HepG2 (cell line): ENCODE data around the gene EIF3A. TPM values are rescaled to one million over a fixed set of nuclear protein-coding genes. Genes with fewer than 3 reads are reported as not detected.
A peak's percentile ranks its signal among the peaks of the same experiment; 100 is the strongest.

Experiments
- BRF2 ChIP-seq: sonication (generic); formaldehyde crosslinking; IDR thresholded peaks from 2 replicates; pipeline ENCODE4 v1.8.1; 2022; ENCODE audit warnings: mild to moderate bottlenecking, missing genetic modification reagents
- GFI1 ChIP-seq: sonication (generic); formaldehyde crosslinking; IDR thresholded peaks from 2 replicates; pipeline ENCODE4 v1.5.0; 2020; ENCODE audit warnings: missing genetic modification reagents, mild to moderate bottlenecking, borderline replicate concordance
- HOXA7 ChIP-seq: sonication (generic); formaldehyde crosslinking; IDR thresholded peaks from 2 replicates; pipeline ENCODE4 v1.8.1; 2022; ENCODE audit warnings: mild to moderate bottlenecking, missing genetic modification reagents, moderate library complexity
- MTF2 ChIP-seq: sonication (generic); formaldehyde crosslinking; IDR thresholded peaks from 2 replicates; pipeline ENCODE4 v1.5.0; 2020; ENCODE audit warnings: missing genetic modification reagents, borderline replicate concordance
- MXD3 ChIP-seq: IDR thresholded peaks from 2 replicates; pipeline ENCODE4 v1.6.1; 2016; ENCODE audit warnings: mild to moderate bottlenecking, missing biosample characterization, missing genetic modification reagents
- NFKB2 ChIP-seq: sonication (generic); formaldehyde crosslinking; IDR thresholded peaks from 2 replicates; pipeline ENCODE4 v1.4.0; 2020; ENCODE audit warnings: missing genetic modification reagents, borderline replicate concordance
- PITX1 ChIP-seq: sonication (generic); formaldehyde crosslinking; IDR thresholded peaks from 2 replicates; pipeline ENCODE4 v1.5.1; 2020; ENCODE audit warnings: mild to moderate bottlenecking, missing genetic modification reagents
- POLR2G ChIP-seq: fragments of 200-400 bp; formaldehyde crosslinking; IDR thresholded peaks from 2 replicates; pipeline ENCODE4 v1.6.1; 2018; ENCODE audit warnings: mild to moderate bottlenecking, low read depth, low read length, moderate library complexity
- RARA ChIP-seq: IDR thresholded peaks from 2 replicates; pipeline ENCODE4 v1.6.1; 2016; ENCODE audit warnings: missing genetic modification reagents, missing compliant biosample characterization
- RFX1 ChIP-seq: fragments of 450-650 bp; IDR thresholded peaks from 2 replicates; pipeline ENCODE4 v1.6.1; 2017
- SAP130 ChIP-seq: IDR thresholded peaks from 2 replicates; pipeline ENCODE4 v1.6.1; 2016; ENCODE audit warnings: low read depth
- SKI ChIP-seq: fragments of 450-650 bp; IDR thresholded peaks from one replicate; pipeline ENCODE4 v1.6.1; 2018; ENCODE audit warnings: mild to moderate bottlenecking; ENCODE audit not compliant: partially characterized antibody
- SNAI1 ChIP-seq: sonication (generic); formaldehyde crosslinking; IDR thresholded peaks from 2 replicates; pipeline ENCODE4 v1.5.0; 2020; ENCODE audit warnings: mild to moderate bottlenecking, missing genetic modification reagents, borderline replicate concordance
- THAP8 ChIP-seq: sonication (generic); formaldehyde crosslinking; IDR thresholded peaks from 2 replicates; pipeline ENCODE4 v1.5.1; 2020; ENCODE audit warnings: missing genetic modification reagents, mild to moderate bottlenecking, borderline replicate concordance
- U2AF1 ChIP-seq: fragments of 200-400 bp; formaldehyde crosslinking; optimal IDR thresholded peaks from 2 replicates; pipeline ENCODE3; 2017; ENCODE audit warnings: mild to moderate bottlenecking, low read depth, low read length
- WIZ ChIP-seq: sonication (generic); formaldehyde crosslinking; IDR thresholded peaks from 2 replicates; pipeline ENCODE4 v1.5.1; 2020; ENCODE audit warnings: mild to moderate bottlenecking, missing genetic modification reagents
- XRCC5 ChIP-seq: fragments of 200-400 bp; formaldehyde crosslinking; optimal IDR thresholded peaks from 2 replicates; pipeline ENCODE3; 2017; ENCODE audit warnings: mild to moderate bottlenecking, low read length
- ZBTB39 ChIP-seq: sonication (generic); formaldehyde crosslinking; IDR thresholded peaks from 2 replicates; pipeline ENCODE4 v1.5.0; 2020; ENCODE audit warnings: missing genetic modification reagents
- ZBTB7B ChIP-seq: sonication (generic); formaldehyde crosslinking; IDR thresholded peaks from 2 replicates; pipeline ENCODE4 v1.4.0; 2020; ENCODE audit warnings: missing genetic modification reagents
- ZNF367 ChIP-seq: sonication (generic); formaldehyde crosslinking; IDR thresholded peaks from 2 replicates; pipeline ENCODE4 v1.4.0; 2020; ENCODE audit warnings: missing genetic modification reagents, borderline replicate concordance
- ZNF503 ChIP-seq: sonication (generic); formaldehyde crosslinking; IDR thresholded peaks from 2 replicates; pipeline ENCODE4 v1.4.0; 2020; ENCODE audit warnings: missing genetic modification reagents
- ZNF577 ChIP-seq: sonication (generic); formaldehyde crosslinking; IDR thresholded peaks from 2 replicates; pipeline ENCODE4 v1.4.0; 2020; ENCODE audit warnings: mild to moderate bottlenecking, low read depth, missing genetic modification reagents, borderline replicate concordance
- ZNF703 ChIP-seq: sonication (generic); formaldehyde crosslinking; IDR thresholded peaks from 2 replicates; pipeline ENCODE4 v1.5.1; 2020; ENCODE audit warnings: missing genetic modification reagents, mild to moderate bottlenecking, moderate library complexity, borderline replicate concordance
- ZNF747 ChIP-seq: sonication (generic); formaldehyde crosslinking; IDR thresholded peaks from 2 replicates; pipeline ENCODE4 v1.8.1; 2023; ENCODE audit warnings: missing genetic modification reagents, mild to moderate bottlenecking, borderline replicate concordance
- ZSCAN20 ChIP-seq: sonication (generic); formaldehyde crosslinking; IDR thresholded peaks from 2 replicates; pipeline ENCODE4 v1.4.0; 2020; ENCODE audit warnings: missing genetic modification reagents, mild to moderate bottlenecking, borderline replicate concordance
- polyA plus RNA-seq, 8 experiments: library from polyadenylated mRNA; depleted of rRNA in 3 of 8; stranded (reverse) in 7 of 8; unstranded in 1 of 8; fragments of >200 nt; fragmentation: Illumina TruSeq in 4 of 8; extraction: Trizol in 4 of 8; gene quantifications; 2 replicates each; pipeline versions ENCODE4 v1.2.1 to v1.2.3, GENCODE V29; 2011 to 2016; ENCODE audit warnings: low read depth in 4 of 8, missing spikeins in 1 of 8, mixed read lengths in 1 of 8; ENCODE audit not compliant: insufficient read depth in 1 of 8
- total RNA-seq, 5 experiments: library from RNA; depleted of rRNA; stranded (reverse); fragments of >200 nt; fragmentation: Illumina TruSeq; extraction: Trizol; gene quantifications; 2 replicates each; pipeline ENCODE4 v1.2.3, GENCODE V29; 2016; ENCODE audit warnings: low read depth in 1 of 5

Gene EIF3A
- total and polyA plus RNA-seq, 2 of the 13 experiments (the other 11 are each of a cell fraction or from before 2014, with no cell fraction given) = 25.6 to 117 TPM

GRCh38 chr10:119030421-119031250, 50.0 kb downstream of the EIF3A start (continued):
- TF ChIP-seq ZSCAN20 (CRISPR knock-in tag) (no peak; the same call in 1 of the 2 replicates), MXD3 (CRISPR knock-in tag) (peak; percentile 47; the same call in 1 of the 2 replicates), U2AF1 (no peak), XRCC5 (no peak), SNAI1 (no peak), THAP8 (CRISPR knock-in tag) (no peak), NFKB2 (CRISPR knock-in tag) (peak; percentile 58; the same call in 1 of the 2 replicates), BRF2 (CRISPR knock-in tag) (no peak; the same call in 1 of the 2 replicates), ZNF503 (CRISPR knock-in tag) (no peak), MTF2 (no peak), SKI (peak; percentile 42), PITX1 (CRISPR knock-in tag) (no peak), ZNF577 (no peak), HOXA7 (CRISPR knock-in tag) (no peak), RARA (CRISPR knock-in tag) (no peak), GFI1 (CRISPR knock-in tag) (no peak), ZNF747 (CRISPR knock-in tag) (no peak), ZNF703 (CRISPR knock-in tag) (no peak), RFX1 (no peak), POLR2G (peak; percentile 77), ZNF367 (CRISPR knock-in tag) (no peak), ZBTB7B (CRISPR knock-in tag) (no peak), SAP130 (CRISPR knock-in tag) (no peak), WIZ (no peak), ZBTB39 (CRISPR knock-in tag) (no peak)
